A204.1 (cell line): ENCODE results near the gene C1orf56.
"Not testable (repeated sequence)": the region's sequence is repeated elsewhere in the genome, so short reads cannot be mapped to it uniquely, and the experiment has no call there.

Experiments used
- FAIRE-seq: peaks from 2 replicates; lab custom pipeline; 2012; peaks lifted over from hg19 to GRCh38; lab: Jason Lieb, UNC

The C1orf56 gene

GRCh38 chr1:151061704-151062103, 14.2 kb downstream of the C1orf56 start:
- FAIRE-seq: no peak

GRCh38 chr1:151062741-151063371, 15.3 kb downstream of the C1orf56 start:
- FAIRE-seq: no peak

- no peak for FAIRE-seq
Observed at GRCh38 chr1:151065089-151065645, 17.6 kb downstream of the C1orf56 start.

GRCh38 chr1:151067185-151067584, 19.6 kb downstream of the C1orf56 start:
- FAIRE-seq: no peak

- no peak for FAIRE-seq
Observed at GRCh38 chr1:151069103-151069486, 21.5 kb downstream of the C1orf56 start.

- FAIRE-seq: no peak
Observed at GRCh38 chr1:151070474-151071276, 23.1 kb downstream of the C1orf56 start, which contains the start of gene GABPB2. GABPB2 (plus strand) TSS chr1:151070761; CDS start chr1:151088190, 17,429 bp downstream.

- no peak for FAIRE-seq
Observed at GRCh38 chr1:151072224-151072623, 24.7 kb downstream of the C1orf56 start.

GRCh38 chr1:151085953-151086559, 38.5 kb downstream of the C1orf56 start:
- no peak for FAIRE-seq

GRCh38 chr1:151097426-151097825, 49.9 kb downstream of the C1orf56 start:
- not testable (repeated sequence) for FAIRE-seq

GRCh38 chr1:151098126-151098525, 50.6 kb downstream of the C1orf56 start:
- no peak for FAIRE-seq
